GM12878 (cell line): ENCODE data around the gene CLBA1. TPM values are rescaled to one million over a fixed set of nuclear protein-coding genes. Genes with fewer than 3 reads are reported as not detected.

ENCODE experiments used
- ATAC-seq: fragments of 200-7000 bp; cut with Tn5 transposase; 3 replicates; pipeline ENCODE4 v1.9.1; 2020; ENCODE audit warnings: mild to moderate bottlenecking, moderate library complexity
- BruUV-seq: library from RNA; stranded (reverse); fragments of 400-500 nt; replicated peaks from 2 replicates; lab custom pipeline; 2021; lab: Mats Ljungman, UMichigan
- CTCF ChIA-PET: fragments of 300-600 bp; sonication (Branson Sonifier 250); formaldehyde crosslinking; extraction: SDS; loops from one replicate; lab custom pipeline; 2021; ENCODE audit warnings: inconsistent platforms; lab: Yijun Ruan, JAX
- POLR2A ChIA-PET: fragments of 350-600 bp; formaldehyde crosslinking; extraction: SDS; loops from one replicate; lab custom pipeline; 2021; ENCODE audit warnings: inconsistent platforms; lab: Charles Lee
- RAD21 ChIA-PET: fragments of 300-600 bp; sonication (Branson Sonifier 250); formaldehyde crosslinking; loops from one replicate; lab custom pipeline; 2023; ENCODE audit warnings: antibody characterized with exemption; ENCODE audit not compliant: unreplicated experiment; lab: Charles Lee
- SMC1A ChIA-PET: fragments of 300-600 bp; sonication (Branson Sonifier 250); formaldehyde crosslinking; loops from one replicate; lab custom pipeline; 2023; ENCODE audit not compliant: unreplicated experiment, uncharacterized antibody; lab: Charles Lee
- DNase-seq: peaks from one replicate; pipeline ENCODE4 v3.0.0-alpha.2; 2011; ENCODE audit warnings: low read depth, low spot score
- FAIRE-seq: peaks from 3 replicates; lab custom pipeline; 2011; peaks lifted over from hg19 to GRCh38; lab: Jason Lieb, UNC
- H2AFZ ChIP-seq: 2 replicates; pipeline ENCODE4 v1.6.0; 2011; ENCODE audit warnings: low read depth, low read length, control low read depth; ENCODE audit not compliant: control insufficient read depth
- H3K27ac ChIP-seq: 2 replicates; pipeline ENCODE4 v1.5.1; 2011; ENCODE audit warnings: control low read depth; ENCODE audit not compliant: control insufficient read depth, insufficient read depth
- H3K27me3 ChIP-seq, 2 experiments: replicated peaks in 1 of 2; 2 replicates each; pipeline versions ENCODE4 v1.6.0 to v1.6.1; 2011; ENCODE audit warnings: low read length in 1 of 2; ENCODE audit not compliant: control insufficient read depth in 2 of 2, insufficient read depth in 2 of 2
- H3K36me3 ChIP-seq, 2 experiments: 2 replicates each; pipeline ENCODE4 v1.5.1; 2011; ENCODE audit warnings: low read length in 1 of 2; ENCODE audit not compliant: control insufficient read depth in 2 of 2, insufficient read depth in 2 of 2
- H3K4me1 ChIP-seq: 2 replicates; pipeline ENCODE4 v1.6.1; 2011; ENCODE audit warnings: mild to moderate bottlenecking, low read length, moderate library complexity, mixed read lengths; ENCODE audit not compliant: control insufficient read depth, insufficient read depth
- H3K4me2 ChIP-seq: 2 replicates; pipeline ENCODE4 v1.6.0; 2011; ENCODE audit warnings: control low read depth; ENCODE audit not compliant: control insufficient read depth, insufficient read depth
- H3K4me3 ChIP-seq: fragments of 200-600 bp; sonication (generic); 2 replicates; pipeline ENCODE4 v1.5.1; 2016
- H3K79me2 ChIP-seq: 2 replicates; pipeline ENCODE4 v1.6.0; 2011; ENCODE audit warnings: low read length; ENCODE audit not compliant: control insufficient read depth, insufficient read depth
- H3K9ac ChIP-seq: 2 replicates; pipeline ENCODE4 v1.8.0; 2011; ENCODE audit warnings: low read length, control low read depth, mixed read lengths; ENCODE audit not compliant: control insufficient read depth, insufficient read depth
- H3K9me3 ChIP-seq: replicated peaks from 3 replicates; pipeline ENCODE4 v1.5.1; 2011; ENCODE audit warnings: mild to moderate bottlenecking, low read length; ENCODE audit not compliant: control insufficient read depth, insufficient read depth
- H4K20me1 ChIP-seq: 2 replicates; pipeline ENCODE4 v1.6.0; 2011; ENCODE audit not compliant: control insufficient read depth, insufficient read depth
- BMI1 ChIP-seq: fragments of 450-650 bp; IDR thresholded peaks from 2 replicates; pipeline ENCODE4 v1.6.1; 2016; ENCODE audit warnings: mild to moderate bottlenecking, moderate library complexity, borderline replicate concordance
- EP300 ChIP-seq, 2 experiments: fragments of 150-350 bp in 1 of 2; IDR thresholded peaks; 2 replicates each; pipeline ENCODE4 v1.6.1; 2011 to 2012; ENCODE audit warnings: low read depth in 2 of 2, low read length in 2 of 2, borderline replicate concordance in 1 of 2, improper control_type of control experiment in 1 of 2, inconsistent platforms in 1 of 2; ENCODE audit not compliant: control insufficient read depth in 1 of 2
- IKZF2 ChIP-seq, 2 experiments: fragments of 450-650 bp; IDR thresholded peaks; 2 replicates each; pipeline ENCODE4 v1.6.1; 2017; ENCODE audit warnings: mild to moderate bottlenecking in 2 of 2, moderate library complexity in 2 of 2
- MEF2A ChIP-seq: IDR thresholded peaks from 2 replicates; pipeline ENCODE4 v1.6.1; 2011; ENCODE audit warnings: low read depth, mild to moderate bottlenecking, low read length, moderate library complexity; ENCODE audit not compliant: insufficient read depth
- RAD51 ChIP-seq: fragments of 450-650 bp; IDR thresholded peaks from 2 replicates; pipeline ENCODE4 v1.6.1; 2016; ENCODE audit warnings: moderate library complexity, mild to moderate bottlenecking, inconsistent platforms
- SMAD1 ChIP-seq: fragments of 450-650 bp; IDR thresholded peaks from 2 replicates; pipeline ENCODE4 v1.6.1; 2018; ENCODE audit warnings: mild to moderate bottlenecking, low read depth; ENCODE audit not compliant: partially characterized antibody
- SUPT20H ChIP-seq: IDR thresholded peaks from 2 replicates; pipeline ENCODE4 v1.6.1; 2011; ENCODE audit warnings: low read depth, mild to moderate bottlenecking, low read length, moderate library complexity, borderline replicate concordance; ENCODE audit not compliant: control insufficient read depth
- TCF3 ChIP-seq: IDR thresholded peaks from 2 replicates; pipeline ENCODE4 v1.6.1; 2012; ENCODE audit warnings: low read depth, mild to moderate bottlenecking, low read length, borderline replicate concordance; ENCODE audit not compliant: insufficient read depth
- ZNF274 ChIP-seq: IDR thresholded peaks from one replicate; pipeline ENCODE4 v1.8.0; 2011; ENCODE audit not compliant: insufficient read length, insufficient read depth
- WGBS: methylation state at CpG from one replicate; pipeline ENCODE4 v1.1.6; 2016; ENCODE audit warnings: low lambda C conversion rate; ENCODE audit not compliant: insufficient replicate concordance, insufficient coverage; ENCODE audit errors: missing lambda C conversion rate; 5-methylcytosine and 5-hydroxymethylcytosine counted together
- in situ Hi-C: fragments of 300-500 bp; cut with MboI; formaldehyde crosslinking; loops from 9 replicates; pipeline ENCODE4 v1.14.3; 2018; ENCODE audit warnings: mixed read lengths
- intact Hi-C: fragments of 100-400 bp; cut with micrococcal nuclease; formaldehyde crosslinking; loops from one replicate; pipeline ENCODE4 v1.14.2; 2022; ENCODE audit not compliant: unreplicated experiment
- polyA plus RNA-seq, 11 experiments: library from polyadenylated mRNA; depleted of rRNA in 4 of 11; unstranded in 6 of 11; stranded (reverse) in 5 of 11; fragments of >200 nt; fragmentation: Nextera tagmentation in 4 of 11; fragmentation: Illumina TruSeq in 1 of 11; extraction: Ambion mirVana in 4 of 11; extraction: Trizol in 1 of 11; gene quantifications; 1 replicate in 1 of 11; 2 replicates in 10 of 11; pipeline versions ENCODE4 v1.2.1 to v1.2.3, GENCODE V29; 2011 to 2016; ENCODE audit warnings: inconsistent platforms in 2 of 11, missing spikeins in 2 of 11, low read depth in 1 of 11
- total RNA-seq, 4 experiments: library from RNA; depleted of rRNA in 3 of 4; stranded (reverse); fragments of >200 nt in 3 of 4; fragmentation: Illumina TruSeq in 1 of 4; extraction: Trizol in 1 of 4; gene quantifications; 2 replicates each; pipeline versions ENCODE4 v1.2.1 to v1.2.3, GENCODE V29; 2013 to 2021
- TF ChIP-seq, protein P1 (sequence below): fragments of 450-650 bp; IDR thresholded peaks from 2 replicates; pipeline ENCODE4 v1.6.1; 2017; ENCODE audit warnings: antibody characterized with exemption, mild to moderate bottlenecking, moderate library complexity
- TF ChIP-seq, protein P2 (sequence below): fragments of 450-650 bp; conservative IDR thresholded peaks from 2 replicates; pipeline ENCODE4 v1.6.1; 2017; ENCODE audit warnings: mild to moderate bottlenecking, moderate library complexity

CLBA1 gene
- total and polyA plus RNA-seq, 10 of the 15 experiments (the other 5 are each of a cell fraction or from before 2014, with no cell fraction given) = 0.07 to 1.1 (median 0.62) TPM; not detected in 1

DNA sequence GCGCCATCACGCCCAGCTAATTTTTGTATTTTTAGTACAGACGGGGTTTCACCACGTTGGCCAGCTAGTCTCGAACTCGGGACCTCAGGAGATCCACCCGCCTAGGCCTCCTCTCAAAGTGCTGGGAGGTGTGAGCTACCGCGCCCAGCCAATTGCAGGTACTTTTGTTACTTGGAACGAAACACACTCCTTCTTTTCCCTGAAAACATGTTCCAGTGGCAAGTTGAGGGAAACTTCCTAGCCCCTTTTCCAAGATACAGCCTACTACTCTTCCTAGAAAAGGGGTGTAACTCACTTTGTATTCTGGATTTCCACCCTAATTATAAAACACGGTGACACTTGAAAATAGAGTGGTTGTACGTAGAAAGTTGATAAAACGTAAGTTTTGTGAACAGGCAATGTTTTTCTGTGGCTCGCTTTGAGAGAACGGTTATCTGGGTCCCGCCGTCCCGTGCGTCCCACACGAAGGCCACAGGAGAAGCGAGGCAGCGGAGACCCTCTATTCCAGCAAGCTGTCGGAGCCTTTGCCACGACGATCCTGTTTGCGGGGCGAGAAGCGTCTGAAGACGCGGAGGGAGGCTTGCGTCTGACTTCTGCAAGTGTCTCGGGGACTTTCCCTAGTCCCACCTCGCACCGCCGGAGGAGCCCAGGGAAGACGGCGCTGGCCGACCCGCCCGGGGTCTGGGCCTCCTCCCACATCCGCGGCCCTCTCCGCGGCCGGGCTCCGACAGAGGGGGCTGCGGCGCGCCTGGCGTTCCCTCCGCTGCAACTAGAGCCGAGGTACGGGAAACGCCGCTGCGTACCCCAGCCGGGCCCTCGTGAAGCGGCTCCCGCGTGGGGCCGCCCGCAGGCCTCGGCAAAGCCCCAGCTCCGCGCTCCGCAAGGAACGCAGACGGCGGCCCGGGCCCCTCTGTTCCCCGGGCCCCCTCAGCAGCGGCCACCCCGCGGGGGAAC lies 34.5 kb downstream of the CLBA1 start:
- Histone ChIP-seq H3K9ac (peak overlapping the region; percentile 93), H3K4me1 (peaks cover 14% of the 10 kb centered on the region), H3K79me2 (peaks cover 74% of the 10 kb centered on the region), H3K4me2 (peak overlapping the region; percentile 97), H2AFZ (peak overlapping the region; percentile 46), H4K20me1 (no peaks in the 10 kb centered on the region), H3K27ac (peak overlapping the region; percentile 80), H3K4me3 (peak overlapping the region; percentile 89), H3K9me3 (no peaks in the 10 kb centered on the region), H3K27me3 (no peaks in the 10 kb centered on the region), H3K36me3 (peaks cover 2 to 6% of the 10 kb centered on the region in 2 experiments; a peak in 3 of 4 replicates)
- intact Hi-C loops (loop anchor here (5.0 kb wide), 1 partner anchor 47 kb away; the partner anchor contains the start of gene GPR132), in situ Hi-C loops (no loop called here)
- no peak for DNase-seq
- under 1% methylated on average over 64 of the region's 75 CpGs for WGBS
- CTCF ChIA-PET = interaction anchor here (0.7 to 3.0 kb wide), 12 partner anchors 8 to 73 kb away, joined by 3 to 25 read pairs (median 3); partner anchors contain the start of gene GPR132
- SMC1A ChIA-PET = interaction anchor here (1.0 to 2.7 kb wide), 6 partner anchors 9 to 45 kb away, joined by 3 to 13 read pairs (median 4); partner anchors contain the start of gene GPR132
- POLR2A ChIA-PET = interaction anchor here (0.6 to 2.4 kb wide), 11 partner anchors 20 to 511 kb away, joined by 3 to 13 read pairs (median 5); partner anchors contain the start of genes CLBA1, GPR132 and SIVA1
- no peak for FAIRE-seq
- RAD21 ChIA-PET = interaction anchor here (1.0 to 3.9 kb wide), 5 partner anchors 25 to 66 kb away, joined by 4 to 25 read pairs (median 15); partner anchors contain the start of genes CLBA1 and GPR132
- BruUV-seq = no TSS peak
- peak; percentile 47 for ATAC-seq
- TF ChIP-seq ZNF274 (no peak), MEF2A (no peak), TCF3 (0 out of 2 replicates have a peak, but pooled peaks have one; percentile 13), BMI1 (no peak), EP300 (IDR thresholded peaks at IDR 0.05; ENCODE audit: borderline replicate concordance in 1 of 2, control insufficient read depth in 1 of 2, low read depth in 2 of 2, low read length in 2 of 2) (no peak), SMAD1 (no peak), SUPT20H (no peak), IKZF2 (IDR thresholded peaks at IDR 0.05) (0 out of 4 replicates have a peak, but pooled peaks of 1 of the 2 experiments have one; percentile 28), RAD51 (no peak; the same call in 1 of the 2 replicates)
- TF ChIP-seq, protein P1, sequence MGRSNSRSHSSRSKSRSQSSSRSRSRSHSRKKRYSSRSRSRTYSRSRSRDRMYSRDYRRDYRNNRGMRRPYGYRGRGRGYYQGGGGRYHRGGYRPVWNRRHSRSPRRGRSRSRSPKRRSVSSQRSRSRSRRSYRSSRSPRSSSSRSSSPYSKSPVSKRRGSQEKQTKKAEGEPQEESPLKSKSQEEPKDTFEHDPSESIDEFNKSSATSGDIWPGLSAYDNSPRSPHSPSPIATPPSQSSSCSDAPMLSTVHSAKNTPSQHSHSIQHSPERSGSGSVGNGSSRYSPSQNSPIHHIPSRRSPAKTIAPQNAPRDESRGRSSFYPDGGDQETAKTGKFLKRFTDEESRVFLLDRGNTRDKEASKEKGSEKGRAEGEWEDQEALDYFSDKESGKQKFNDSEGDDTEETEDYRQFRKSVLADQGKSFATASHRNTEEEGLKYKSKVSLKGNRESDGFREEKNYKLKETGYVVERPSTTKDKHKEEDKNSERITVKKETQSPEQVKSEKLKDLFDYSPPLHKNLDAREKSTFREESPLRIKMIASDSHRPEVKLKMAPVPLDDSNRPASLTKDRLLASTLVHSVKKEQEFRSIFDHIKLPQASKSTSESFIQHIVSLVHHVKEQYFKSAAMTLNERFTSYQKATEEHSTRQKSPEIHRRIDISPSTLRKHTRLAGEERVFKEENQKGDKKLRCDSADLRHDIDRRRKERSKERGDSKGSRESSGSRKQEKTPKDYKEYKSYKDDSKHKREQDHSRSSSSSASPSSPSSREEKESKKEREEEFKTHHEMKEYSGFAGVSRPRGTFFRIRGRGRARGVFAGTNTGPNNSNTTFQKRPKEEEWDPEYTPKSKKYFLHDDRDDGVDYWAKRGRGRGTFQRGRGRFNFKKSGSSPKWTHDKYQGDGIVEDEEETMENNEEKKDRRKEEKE = 0 out of 2 replicates have a peak, but pooled peaks have one; percentile 12
- TF ChIP-seq, protein P2, sequence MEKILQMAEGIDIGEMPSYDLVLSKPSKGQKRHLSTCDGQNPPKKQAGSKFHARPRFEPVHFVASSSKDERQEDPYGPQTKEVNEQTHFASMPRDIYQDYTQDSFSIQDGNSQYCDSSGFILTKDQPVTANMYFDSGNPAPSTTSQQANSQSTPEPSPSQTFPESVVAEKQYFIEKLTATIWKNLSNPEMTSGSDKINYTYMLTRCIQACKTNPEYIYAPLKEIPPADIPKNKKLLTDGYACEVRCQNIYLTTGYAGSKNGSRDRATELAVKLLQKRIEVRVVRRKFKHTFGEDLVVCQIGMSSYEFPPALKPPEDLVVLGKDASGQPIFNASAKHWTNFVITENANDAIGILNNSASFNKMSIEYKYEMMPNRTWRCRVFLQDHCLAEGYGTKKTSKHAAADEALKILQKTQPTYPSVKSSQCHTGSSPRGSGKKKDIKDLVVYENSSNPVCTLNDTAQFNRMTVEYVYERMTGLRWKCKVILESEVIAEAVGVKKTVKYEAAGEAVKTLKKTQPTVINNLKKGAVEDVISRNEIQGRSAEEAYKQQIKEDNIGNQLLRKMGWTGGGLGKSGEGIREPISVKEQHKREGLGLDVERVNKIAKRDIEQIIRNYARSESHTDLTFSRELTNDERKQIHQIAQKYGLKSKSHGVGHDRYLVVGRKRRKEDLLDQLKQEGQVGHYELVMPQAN = no peak
